NCI-H1417 treated with DMSO at 0.1 percent for 48 hours (cell line): ENCODE results near the gene POLR1G.

Experiments used
- DNase-seq: peaks from one replicate; lab custom pipeline; 2025; lab: John Stamatoyannopoulos, UW

The POLR1G gene

DNA sequence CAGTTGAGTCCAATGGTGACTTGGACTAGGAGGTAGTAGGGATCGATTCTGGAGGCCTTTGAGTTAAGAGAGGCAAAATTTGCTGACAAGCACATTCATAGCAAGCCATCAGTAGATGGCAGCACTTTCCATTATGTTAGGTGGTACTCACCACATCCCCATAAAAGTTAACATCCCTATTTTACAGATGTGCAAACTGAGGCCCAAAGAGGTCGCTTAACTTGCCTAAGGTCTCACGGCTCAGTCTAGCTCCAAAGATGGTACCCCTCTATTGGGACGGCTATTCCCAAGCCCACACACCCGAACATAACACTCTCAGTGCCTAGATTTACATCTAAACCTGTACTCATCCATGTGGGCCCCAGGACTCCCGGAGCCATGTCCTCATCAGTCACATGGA lies 39.9 kb downstream of the POLR1G start:
- DNase-seq, result no peak

- no peak for DNase-seq
These were observed 40.5 kb downstream of the POLR1G start for GRCh38 chr19:45446944-45447343.

DNA sequence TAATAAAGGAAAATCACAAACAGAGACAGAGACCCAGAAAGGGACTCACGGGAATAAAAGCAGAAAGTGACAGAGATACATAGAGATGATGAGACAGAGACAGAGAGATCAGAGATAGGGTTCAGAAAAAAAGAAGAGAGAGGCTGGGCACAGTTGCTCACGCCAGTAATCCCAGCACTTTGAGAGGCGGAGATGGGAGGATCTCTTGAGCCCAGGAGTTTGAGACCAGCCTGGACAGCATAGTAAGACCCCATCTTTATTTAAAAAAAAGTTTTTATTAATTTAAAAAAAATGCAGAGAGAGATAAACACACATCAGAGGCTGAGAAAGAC lies 41.9 kb downstream of the POLR1G start:
- DNase-seq, result no peak

- DNase-seq, result no peak
These were observed 42.4 kb downstream of the POLR1G start for GRCh38 chr19:45448887-45449299.

DNA sequence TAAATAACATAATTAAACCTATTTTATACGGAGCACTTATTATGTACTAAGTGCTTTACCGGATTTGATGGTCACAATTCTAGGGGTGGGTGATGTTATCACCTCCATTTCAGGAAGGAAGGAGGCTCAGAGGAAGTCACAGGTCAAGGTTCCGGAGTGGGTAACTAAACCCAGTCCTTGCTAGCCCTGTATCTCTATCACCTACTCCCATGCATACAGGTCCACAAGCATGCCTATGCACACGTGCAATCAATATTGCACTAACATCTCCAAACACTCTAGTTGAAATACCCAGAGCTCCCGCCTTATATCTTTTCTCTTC lies 43.5 kb downstream of the POLR1G start:
- DNase-seq, result no peak

DNA sequence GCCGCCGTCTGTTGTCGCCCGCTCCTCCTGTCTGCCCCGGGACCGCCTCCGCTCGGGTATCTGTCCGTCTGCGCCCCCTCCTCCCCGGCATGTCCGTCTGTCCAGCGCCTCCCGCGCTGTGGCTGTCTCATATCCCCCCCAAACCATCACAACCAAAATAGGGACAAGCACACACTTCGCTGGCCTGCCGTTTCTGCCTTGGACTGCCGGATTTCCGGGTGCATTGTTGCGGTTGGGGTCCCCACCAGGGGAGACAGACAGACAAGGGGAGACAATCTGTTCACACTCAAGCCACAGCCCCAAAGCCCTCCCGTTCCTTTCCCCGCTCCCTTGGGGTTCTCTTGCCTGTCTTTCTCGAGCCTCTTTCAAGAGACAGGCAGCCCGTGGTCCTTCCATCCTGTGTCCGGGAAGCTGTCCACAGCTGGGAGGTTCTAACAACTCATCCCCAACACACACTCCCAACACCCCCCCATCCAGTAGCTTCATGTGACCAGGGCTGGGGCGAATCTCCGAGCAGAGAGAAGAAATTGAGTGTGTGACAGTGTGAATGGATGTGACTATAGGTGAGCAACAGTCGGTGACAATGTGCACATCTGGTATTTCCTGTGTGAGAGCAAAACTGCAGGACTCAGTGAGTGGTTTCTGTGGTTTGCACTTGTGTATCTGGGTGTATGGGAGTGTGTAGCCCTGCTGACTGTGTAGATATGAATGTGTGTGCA lies 44.8 kb downstream of the POLR1G start:
- DNase-seq, result no peak

DNA sequence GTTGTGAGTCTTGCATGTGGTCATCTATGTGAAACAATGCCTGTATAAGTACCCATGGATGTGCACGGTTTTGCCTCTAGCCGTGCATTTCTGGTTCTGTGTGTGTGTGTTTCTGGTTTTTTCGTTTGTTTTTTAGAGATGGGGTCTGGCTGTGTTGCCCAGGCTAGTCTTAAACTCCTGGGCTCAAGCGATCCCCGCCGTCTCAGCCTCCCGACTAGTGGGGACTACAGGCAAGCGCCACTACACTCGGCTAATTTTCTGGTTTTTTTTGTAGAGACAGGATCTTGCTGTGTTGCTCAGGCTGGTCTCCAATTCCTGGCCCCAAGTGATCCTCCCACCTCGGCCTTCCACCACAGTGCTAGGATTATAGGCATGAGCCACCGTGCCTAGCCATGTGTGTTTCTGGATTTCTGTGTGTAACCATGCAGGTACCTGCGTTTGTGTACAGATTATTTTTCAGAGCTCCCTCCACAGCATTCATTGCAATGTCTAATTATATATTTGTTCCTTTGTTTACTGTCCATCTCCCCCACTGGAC lies 45.5 kb downstream of the POLR1G start:
- no peak for DNase-seq

- DNase-seq, result no peak
These were observed 49.5 kb downstream of the POLR1G start for GRCh38 chr19:45455707-45456499.

DNA sequence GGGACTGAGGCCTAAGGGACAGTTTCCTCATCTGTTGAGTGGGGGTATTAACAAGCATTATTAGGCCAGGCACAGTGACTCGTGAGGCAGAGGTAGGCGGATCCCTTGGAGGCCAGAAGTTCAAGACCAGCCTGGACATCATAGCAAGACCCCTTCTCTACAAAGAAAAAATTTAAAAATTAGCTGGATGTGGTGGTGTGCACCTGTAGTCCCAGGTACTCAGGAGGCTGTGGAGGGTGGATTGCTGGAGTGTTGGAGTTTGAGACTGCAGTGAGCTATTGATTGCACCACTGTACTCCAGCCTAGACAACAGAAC lies 50.0 kb downstream of the POLR1G start:
- DNase-seq, result no peak

GRCh38 chr19:45457776-45458175 lies 51.3 kb downstream of the POLR1G start:
- no peak for DNase-seq
